Mononuclear cell (primary cell): ENCODE measurements around the gene IRF9. TPM values are rescaled to one million over a fixed set of nuclear protein-coding genes. Genes with fewer than 3 reads are reported as not detected.

Source experiments
- H3K27me3 ChIP-seq: 2 replicates; pipeline ENCODE4 v1.6.0; 2011; ENCODE audit warnings: low read length, control low read depth; ENCODE audit not compliant: insufficient read depth
- H3K4me1 ChIP-seq: 2 replicates; pipeline ENCODE4 v1.5.1; 2011; ENCODE audit warnings: mild to moderate bottlenecking, low read length, control low read depth; ENCODE audit not compliant: insufficient read depth
- H3K4me3 ChIP-seq: 2 replicates; pipeline ENCODE4 v1.5.1; 2011; ENCODE audit warnings: mild to moderate bottlenecking, low read length, moderate library complexity
- H3K9me3 ChIP-seq: 2 replicates; pipeline ENCODE4 v1.5.1; 2011; ENCODE audit warnings: low read depth, mild to moderate bottlenecking, control low read depth, low read length
- total RNA-seq: library from RNA; depleted of rRNA; stranded (reverse); fragments of >200 nt; gene quantifications from one replicate; pipeline ENCODE4 v1.2.3, GENCODE V29; 2012

Gene IRF9
- total RNA-seq, 1 donor, result 126 TPM

- H3K4me1 ChIP-seq, result peaks cover 29% of the 10 kb centered on the region
- H3K4me3 ChIP-seq, result no peak overlapping the region
- H3K27me3 ChIP-seq, result no peaks in the 10 kb centered on the region
- no peaks in the 10 kb centered on the region for H3K9me3 ChIP-seq
Observed at GRCh38 chr14:24150567-24150966, 10.5 kb upstream of the IRF9 start.

- Histone ChIP-seq H3K9me3 (no peaks in the 10 kb centered on the region), H3K4me3 (no peak overlapping the region), H3K27me3 (no peaks in the 10 kb centered on the region), H3K4me1 (peaks cover 25% of the 10 kb centered on the region)
Observed at GRCh38 chr14:24150993-24151392, 10.1 kb upstream of the IRF9 start.

GRCh38 chr14:24151404-24152080 is 9.5 kb upstream of the IRF9 start:
- Histone ChIP-seq H3K4me1 (peaks cover 23% of the 10 kb centered on the region), H3K27me3 (no peaks in the 10 kb centered on the region), H3K4me3 (no peak overlapping the region), H3K9me3 (no peaks in the 10 kb centered on the region)

- H3K4me3 ChIP-seq, result no peak overlapping the region
- H3K9me3 ChIP-seq, result no peaks in the 10 kb centered on the region
- peaks cover 4% of the 10 kb centered on the region for H3K4me1 ChIP-seq
Observed at GRCh38 chr14:24155100-24155499, 6.0 kb upstream of the IRF9 start.

GRCh38 chr14:24156840-24157239 is 4.2 kb upstream of the IRF9 start:
- Histone ChIP-seq H3K9me3 (no peaks in the 10 kb centered on the region), H3K27me3 (no peaks in the 10 kb centered on the region), H3K4me3 (no peak overlapping the region), H3K4me1 (peaks cover 12% of the 10 kb centered on the region)

More at GRCh38 chr14:24155100-24155499, 6.0 kb upstream of the IRF9 start:
- no peaks in the 10 kb centered on the region for H3K27me3 ChIP-seq

GRCh38 chr14:24157331-24157730 is 3.7 kb upstream of the IRF9 start:
- Histone ChIP-seq H3K27me3 (no peaks in the 10 kb centered on the region), H3K4me1 (peaks cover 17% of the 10 kb centered on the region), H3K4me3 (no peak overlapping the region), H3K9me3 (no peaks in the 10 kb centered on the region)

- Histone ChIP-seq H3K4me1 (peaks cover 43% of the 10 kb centered on the region), H3K9me3 (no peaks in the 10 kb centered on the region), H3K4me3 (no peak overlapping the region), H3K27me3 (no peaks in the 10 kb centered on the region)
Observed at GRCh38 chr14:24159777-24160498, 1.1 kb upstream of the IRF9 start.

- H3K4me1 ChIP-seq, result peaks cover 49% of the 10 kb centered on the region
- H3K9me3 ChIP-seq, result no peaks in the 10 kb centered on the region
- H3K27me3 ChIP-seq, result no peaks in the 10 kb centered on the region
- H3K4me3 ChIP-seq, result no peak overlapping the region
Observed at GRCh38 chr14:24160499-24160849, 591 bp upstream of the IRF9 start.

GRCh38 chr14:24162093-24162492 is 1.0 kb downstream of the IRF9 start:
- Histone ChIP-seq H3K27me3 (no peaks in the 10 kb centered on the region), H3K4me3 (peak overlapping the region; percentile 76), H3K9me3 (no peaks in the 10 kb centered on the region), H3K4me1 (peaks cover 64% of the 10 kb centered on the region)

GRCh38 chr14:24164518-24164991 is 3.5 kb downstream of the IRF9 start:
- H3K27me3 ChIP-seq, result no peaks in the 10 kb centered on the region
- H3K4me3 ChIP-seq, result no peak overlapping the region
- peaks cover 69% of the 10 kb centered on the region for H3K4me1 ChIP-seq
- H3K9me3 ChIP-seq, result no peaks in the 10 kb centered on the region

- Histone ChIP-seq H3K27me3 (no peaks in the 10 kb centered on the region), H3K4me1 (peaks cover 67% of the 10 kb centered on the region), H3K9me3 (no peaks in the 10 kb centered on the region), H3K4me3 (no peak overlapping the region)
Observed at GRCh38 chr14:24165785-24166184, 4.7 kb downstream of the IRF9 start.

- Histone ChIP-seq H3K27me3 (no peaks in the 10 kb centered on the region), H3K4me1 (peaks cover 76% of the 10 kb centered on the region), H3K9me3 (no peaks in the 10 kb centered on the region), H3K4me3 (no peak overlapping the region)
Observed at GRCh38 chr14:24167469-24168114, 6.5 kb downstream of the IRF9 start.

- Histone ChIP-seq H3K4me3 (peak within 1 kb of the TSS; percentile 26), H3K4me1 (peaks cover 36% of the 10 kb centered on the region), H3K27me3 (no peaks in the 10 kb centered on the region), H3K9me3 (no peaks in the 10 kb centered on the region)
Observed at GRCh38 chr14:24171422-24172260, 10.6 kb downstream of the IRF9 start, which contains the start of gene REC8. Gene REC8, plus strand, starts transcription at chr14:24172080. Its CDS starts 473 bp downstream, at chr14:24172553.

- Histone ChIP-seq H3K27me3 (no peaks in the 10 kb centered on the region), H3K4me3 (peak overlapping the region; percentile 26), H3K9me3 (no peaks in the 10 kb centered on the region), H3K4me1 (peaks cover 30% of the 10 kb centered on the region)
Observed at GRCh38 chr14:24172261-24172860, 11.3 kb downstream of the IRF9 start.
